UCSD-AML1 (cell line): ENCODE results near the gene TRAPPC2.
A peak's percentile ranks its signal among the peaks of the same experiment; 100 is the strongest.

Experiments
- DNase-seq: peaks from one replicate; lab custom pipeline; 2025; ENCODE audit not compliant: unreplicated experiment; lab: John Stamatoyannopoulos, UW

The TRAPPC2 gene

GRCh38 chrX:13734278-13735172 lies at the start of gene TRAPPC2, which contains the start of gene OFD1:
TRAPPC2 (minus strand) TSS chrX:13734620; CDS start chrX:13719963, 14,657 bp downstream.
OFD1 (plus strand) TSS chrX:13734748; CDS start chrX:13735072, 324 bp downstream.
- peak; percentile 90 for DNase-seq

- no peak for DNase-seq
Measured at GRCh38 chrX:13780868-13781427, 46.5 kb upstream of the TRAPPC2 start.

- no peak for DNase-seq
Measured at GRCh38 chrX:13778916-13779315, 44.5 kb upstream of the TRAPPC2 start.

GRCh38 chrX:13776387-13776786 lies 42.0 kb upstream of the TRAPPC2 start:
- DNase-seq: no peak

GRCh38 chrX:13775837-13776236 lies 41.4 kb upstream of the TRAPPC2 start:
- no peak for DNase-seq

- no peak for DNase-seq
Measured at GRCh38 chrX:13774696-13775095, 40.3 kb upstream of the TRAPPC2 start.

GRCh38 chrX:13770013-13770535 lies 35.7 kb upstream of the TRAPPC2 start:
- no peak for DNase-seq

GRCh38 chrX:13768939-13769338 lies 34.5 kb upstream of the TRAPPC2 start:
- no peak for DNase-seq

- DNase-seq: no peak
Measured at GRCh38 chrX:13764765-13765164, 30.3 kb upstream of the TRAPPC2 start.

GRCh38 chrX:13764281-13764680 lies 29.9 kb upstream of the TRAPPC2 start:
- peak; percentile 19 for DNase-seq

- DNase-seq: no peak
Measured at GRCh38 chrX:13763489-13763888, 29.1 kb upstream of the TRAPPC2 start.

GRCh38 chrX:13761606-13762414 lies 27.4 kb upstream of the TRAPPC2 start:
- no peak for DNase-seq

GRCh38 chrX:13760426-13760825 lies 26.0 kb upstream of the TRAPPC2 start:
- DNase-seq: no peak

- no peak for DNase-seq
Measured at GRCh38 chrX:13759152-13759718, 24.8 kb upstream of the TRAPPC2 start.

- no peak for DNase-seq
Measured at GRCh38 chrX:13756381-13756780, 22.0 kb upstream of the TRAPPC2 start.

GRCh38 chrX:13755254-13755653 lies 20.8 kb upstream of the TRAPPC2 start:
- DNase-seq: no peak

- no peak for DNase-seq
Measured at GRCh38 chrX:13754765-13755164, 20.3 kb upstream of the TRAPPC2 start.

- DNase-seq: no peak
Measured at GRCh38 chrX:13752646-13753045, 18.2 kb upstream of the TRAPPC2 start.

- DNase-seq: no peak
Measured at GRCh38 chrX:13752141-13752540, 17.7 kb upstream of the TRAPPC2 start.

- no peak for DNase-seq
Measured at GRCh38 chrX:13750812-13751211, 16.4 kb upstream of the TRAPPC2 start.

- no peak for DNase-seq
Measured at GRCh38 chrX:13750204-13750603, 15.8 kb upstream of the TRAPPC2 start.
